Hepatocyte (in vitro differentiated cells): ENCODE results near the gene NSUN4.

Source experiments
- CTCF ChIP-seq: fragments of 200-600 bp; sonication (generic); IDR thresholded peaks from 2 replicates; pipeline ENCODE4 v1.5.1; 2016; ENCODE audit warnings: antibody characterized with exemption, mild to moderate bottlenecking; ENCODE audit not compliant: poor library complexity
- EZH2 ChIP-seq: fragments of 200-600 bp; sonication (generic); IDR thresholded peaks from 2 replicates; pipeline ENCODE4 v1.6.1; 2016; ENCODE audit warnings: antibody characterized with exemption, mild to moderate bottlenecking, borderline replicate concordance

- TF ChIP-seq EZH2, result no peak
- TF ChIP-seq CTCF, result no peak
Measured at GRCh38 chr1:46341222-46342083, 846 bp downstream of the NSUN4 start.
